ENCODE data around the gene SF3B3. TPM values are rescaled to one million over a fixed set of nuclear protein-coding genes. Genes with fewer than 3 reads are reported as not detected.

The SF3B3 gene
- total RNA-seq, 4 donors from 2014 or later = 138 to 233 (median 143) TPM

- intact Hi-C loops (cut with DNase I; ENCODE audit: low total_unique reads) = no loop called here
- no peak overlapping the region for H3K4me3 ChIP-seq (ENCODE audit: low read depth, poor library complexity, severe bottlenecking)
- no peak for TF ChIP-seq POLR2A (IDR thresholded peaks at IDR 0.05)
- no peak for TF ChIP-seq CTCF (IDR thresholded peaks at IDR 0.05)
- peak in 1 of 2 donors; percentile 70 for DNase-seq (ENCODE audit: low spot score in 2 of 2)
- WGBS, 2 donors = 46% methylated on average over 9 of the region's 9 CpGs
Measured at GRCh38 chr16:70561623-70562022, 38.0 kb downstream of the SF3B3 start.

GRCh38 chr16:70563636-70564035 is 40.0 kb downstream of the SF3B3 start:
- TF ChIP-seq POLR2A (IDR thresholded peaks at IDR 0.05) (no peak), CTCF (IDR thresholded peaks at IDR 0.05) (no peak)
- WGBS, 2 donors = 56 to 58% methylated on average over 7 of the region's 7 CpGs
- DNase-seq (ENCODE audit: low spot score in 2 of 2) = no peak
- no peak overlapping the region for H3K4me3 ChIP-seq (ENCODE audit: low read depth, poor library complexity, severe bottlenecking)
- intact Hi-C loops (cut with DNase I; ENCODE audit: low total_unique reads) = loop anchor here (1.0 kb wide), 1 partner anchor 19 kb away; no protein-coding TSS in a partner anchor

- 73 to 78% methylated on average over 4 of the region's 4 CpGs for WGBS, 2 donors
- no peak overlapping the region for H3K4me3 ChIP-seq (ENCODE audit: low read depth, poor library complexity, severe bottlenecking)
- no peak for TF ChIP-seq CTCF (IDR thresholded peaks at IDR 0.05)
- no peak for TF ChIP-seq POLR2A (IDR thresholded peaks at IDR 0.05)
- intact Hi-C loops (cut with DNase I; ENCODE audit: low total_unique reads) = no loop called here
- no peak for DNase-seq (ENCODE audit: low spot score in 2 of 2)
Measured at GRCh38 chr16:70565053-70565452, 41.4 kb downstream of the SF3B3 start.

- no peak for DNase-seq (ENCODE audit: low spot score in 2 of 2)
- WGBS, 2 donors = 47 to 54% methylated on average over 5 of the region's 5 CpGs
- no peak for TF ChIP-seq CTCF (IDR thresholded peaks at IDR 0.05)
- no peak for TF ChIP-seq POLR2A (IDR thresholded peaks at IDR 0.05)
- no peak overlapping the region for H3K4me3 ChIP-seq (ENCODE audit: low read depth, poor library complexity, severe bottlenecking)
- intact Hi-C loops (cut with DNase I; ENCODE audit: low total_unique reads) = no loop called here
Measured at GRCh38 chr16:70568601-70569237, 45.1 kb downstream of the SF3B3 start.

GRCh38 chr16:70569752-70570151 is 46.1 kb downstream of the SF3B3 start:
- DNase-seq (ENCODE audit: low spot score in 2 of 2) = no peak
- H3K4me3 ChIP-seq (ENCODE audit: low read depth, poor library complexity, severe bottlenecking) = no peak overlapping the region
- WGBS, 2 donors = 76 to 87% methylated on average over 6 of the region's 6 CpGs
- TF ChIP-seq CTCF (IDR thresholded peaks at IDR 0.05) = no peak
- TF ChIP-seq POLR2A (IDR thresholded peaks at IDR 0.05) = no peak
- intact Hi-C loops (cut with DNase I; ENCODE audit: low total_unique reads) = no loop called here
